GM19238 (cell line): Measurements from ENCODE around the gene TPST2.
A peak's percentile ranks its signal among the peaks of the same experiment; 100 is the strongest.

Source experiments
- DNase-seq: peaks from one replicate; pipeline ENCODE4 v3.0.0; 2011; ENCODE audit warnings: low spot score; ENCODE audit not compliant: insufficient read length

TPST2 gene

GRCh38 chr22:26496456-26496855, 93.5 kb downstream of the TPST2 start:
- no peak for DNase-seq

- DNase-seq = no peak
These were observed 95.4 kb downstream of the TPST2 start for GRCh38 chr22:26494506-26494905.

DNA sequence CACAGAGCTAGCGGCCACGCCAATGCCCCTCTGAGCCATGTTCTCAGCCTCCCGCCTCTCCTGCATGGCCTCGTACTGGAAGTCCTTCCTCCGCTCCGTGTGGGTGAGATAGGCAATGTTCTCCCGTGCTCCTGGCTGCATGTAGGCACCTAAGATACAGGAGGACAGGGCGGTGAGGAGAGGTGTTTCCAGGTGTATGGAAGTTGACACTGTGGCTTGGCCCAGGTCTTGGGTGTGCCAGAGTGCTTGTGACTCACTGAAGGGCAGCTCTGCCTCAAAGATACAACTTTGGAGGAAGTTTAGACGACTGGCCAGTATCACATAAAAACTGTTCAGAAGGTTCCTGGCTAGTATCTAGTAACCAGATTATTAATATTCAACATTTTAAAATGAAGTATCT, 97.7 kb downstream of the TPST2 start:
- no peak for DNase-seq

DNA sequence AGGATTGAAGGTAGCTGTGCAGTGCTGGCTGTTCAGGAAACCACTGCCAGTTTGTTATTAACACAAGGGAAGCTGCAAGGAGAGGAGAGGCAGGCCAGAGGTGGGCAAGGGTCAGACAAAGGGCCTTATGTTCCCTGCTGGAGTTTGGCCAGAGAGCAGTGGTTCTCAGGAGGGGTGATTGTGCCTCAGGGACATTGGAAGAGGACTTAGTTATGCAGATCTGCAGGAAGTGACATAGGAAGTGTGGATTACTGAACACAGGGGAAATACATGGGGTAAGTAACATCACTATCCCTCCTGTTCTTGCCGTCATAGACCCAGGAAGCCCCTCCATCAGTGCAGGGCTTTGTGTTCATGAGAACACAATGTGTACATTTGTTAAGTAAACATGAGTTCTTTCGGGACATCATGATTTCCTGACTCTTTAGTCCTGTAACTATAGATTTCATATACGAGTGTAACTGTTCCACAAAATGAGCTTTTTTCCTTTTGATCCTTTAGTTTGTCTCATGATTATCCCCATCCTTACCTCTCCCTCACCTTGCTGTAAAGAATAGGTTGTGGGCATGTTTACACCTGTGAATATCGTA, 100.4 kb downstream of the TPST2 start:
- DNase-seq = no peak

- no peak for DNase-seq
These were observed 101.9 kb downstream of the TPST2 start for GRCh38 chr22:26487996-26488395.

DNA sequence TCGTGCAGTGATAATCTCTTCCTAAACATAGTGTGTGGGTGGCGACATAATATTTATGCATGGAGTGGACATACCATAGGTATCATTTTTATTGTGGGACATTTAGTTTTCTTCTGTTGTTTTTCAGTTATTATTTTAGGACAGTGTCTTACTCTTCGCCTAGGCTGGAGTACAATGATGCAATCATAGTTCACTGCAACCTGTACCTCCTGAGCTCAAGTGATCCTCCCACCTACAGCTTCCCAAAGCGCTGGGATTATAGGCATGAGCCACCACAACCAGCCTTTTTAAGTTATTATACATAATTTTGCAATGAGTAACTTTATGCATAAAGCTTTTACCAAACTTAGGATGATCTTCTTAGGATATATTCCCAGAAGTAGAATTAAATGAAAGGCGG, 103.5 kb downstream of the TPST2 start:
- DNase-seq = no peak

- DNase-seq = no peak
These were observed 104.0 kb downstream of the TPST2 start for GRCh38 chr22:26485806-26486390.

- DNase-seq = no peak
These were observed 104.9 kb downstream of the TPST2 start for GRCh38 chr22:26485013-26485412.

- DNase-seq = no peak
These were observed 105.6 kb downstream of the TPST2 start for GRCh38 chr22:26484360-26484706.

DNA sequence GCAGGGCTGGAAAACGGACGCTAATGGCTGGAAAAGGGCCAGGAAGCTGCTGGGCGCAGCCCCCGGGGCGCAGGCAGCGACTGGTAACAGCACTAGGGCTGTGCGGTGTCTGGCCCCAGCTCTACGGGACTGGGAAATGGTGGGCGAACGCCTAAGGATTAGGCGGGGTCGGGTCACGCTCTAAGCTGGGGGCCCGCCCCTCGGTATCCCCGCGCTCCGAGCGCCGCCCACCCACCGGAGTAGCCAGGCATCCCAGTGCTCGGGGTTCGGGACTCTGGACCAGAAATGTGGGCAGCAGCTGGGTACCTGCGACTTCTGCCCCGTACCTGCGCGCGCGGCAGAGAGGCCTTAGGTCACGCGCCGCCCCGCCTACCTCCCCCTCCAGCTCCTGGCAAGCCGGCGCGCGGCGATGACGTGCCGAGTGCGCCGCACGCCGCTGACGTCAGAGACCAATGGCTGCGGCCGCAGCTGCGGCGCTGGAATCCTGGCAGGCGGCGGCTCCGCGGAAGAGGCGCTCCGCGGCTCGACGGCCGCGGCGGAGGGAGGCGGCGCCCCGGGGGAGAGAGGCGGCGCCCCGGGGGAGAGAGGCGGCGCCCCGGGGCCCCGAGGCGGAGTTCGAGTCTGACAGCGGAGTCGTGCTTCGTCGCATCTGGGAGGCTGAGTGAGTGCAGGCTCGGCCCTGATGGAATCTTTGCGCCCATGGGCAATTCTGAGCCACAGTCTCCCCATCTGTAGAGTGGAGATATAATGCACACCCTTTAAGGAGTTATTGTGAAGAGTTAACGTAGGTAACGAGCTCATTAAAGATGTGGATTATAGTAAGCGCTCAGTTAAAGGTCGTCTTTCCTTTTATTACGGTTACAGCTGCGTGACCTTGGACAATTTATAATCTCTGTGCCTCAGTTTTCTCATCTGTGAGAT, 106.2 kb downstream of the TPST2 start, which contains the start of the genes HPS4 and SRRD:
TSS of gene HPS4 (minus strand) at position 345 of the 921 bp plus-strand sequence. CDS start 2,021 bp downstream, outside the sequence.
TSS of gene SRRD (plus strand) at position 439 of the 921 bp plus-strand sequence. CDS start at position 453, 14 bp downstream.
- peak; percentile 79 for DNase-seq

GRCh38 chr22:26483043-26483438, 106.9 kb downstream of the TPST2 start:
- DNase-seq = no peak

DNA sequence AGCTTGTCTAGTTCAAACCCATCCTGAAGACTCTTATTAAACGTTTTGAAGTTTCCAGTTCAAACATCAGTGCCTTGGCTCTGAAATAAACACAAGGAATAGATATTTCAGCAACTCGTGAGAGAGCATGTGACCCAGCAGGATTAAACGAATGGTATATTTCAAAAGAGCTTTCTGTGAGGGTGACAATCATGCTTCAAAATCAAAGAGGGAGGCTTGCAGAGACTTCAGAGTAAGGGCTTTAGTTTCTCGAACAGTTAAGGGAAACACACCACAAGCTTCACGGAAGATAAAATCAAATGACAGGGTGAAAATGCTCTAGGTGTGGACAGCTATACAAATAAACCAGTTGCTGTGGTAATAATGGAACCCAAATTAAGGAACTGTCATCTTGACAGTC, 107.8 kb downstream of the TPST2 start:
- no peak for DNase-seq

DNA sequence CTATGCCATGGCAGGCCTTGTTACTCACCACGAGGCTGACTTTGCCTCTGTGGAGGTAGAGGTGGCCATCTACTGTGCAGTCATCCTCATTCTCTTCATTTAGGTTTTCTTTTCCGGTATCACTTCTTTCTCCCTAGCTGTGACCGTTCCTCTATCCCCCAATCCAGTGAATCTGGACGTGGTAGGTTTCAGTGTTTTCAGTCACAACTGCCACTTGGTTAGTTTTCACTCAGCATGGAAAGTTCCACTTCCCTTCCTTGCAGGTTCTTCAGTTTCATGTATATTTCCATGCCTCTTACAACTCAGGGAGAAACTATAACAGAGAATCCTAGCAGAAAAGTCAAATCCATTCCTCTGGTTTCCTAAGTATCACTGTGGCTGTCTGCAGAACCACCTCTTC, 108.2 kb downstream of the TPST2 start:
- no peak for DNase-seq

DNA sequence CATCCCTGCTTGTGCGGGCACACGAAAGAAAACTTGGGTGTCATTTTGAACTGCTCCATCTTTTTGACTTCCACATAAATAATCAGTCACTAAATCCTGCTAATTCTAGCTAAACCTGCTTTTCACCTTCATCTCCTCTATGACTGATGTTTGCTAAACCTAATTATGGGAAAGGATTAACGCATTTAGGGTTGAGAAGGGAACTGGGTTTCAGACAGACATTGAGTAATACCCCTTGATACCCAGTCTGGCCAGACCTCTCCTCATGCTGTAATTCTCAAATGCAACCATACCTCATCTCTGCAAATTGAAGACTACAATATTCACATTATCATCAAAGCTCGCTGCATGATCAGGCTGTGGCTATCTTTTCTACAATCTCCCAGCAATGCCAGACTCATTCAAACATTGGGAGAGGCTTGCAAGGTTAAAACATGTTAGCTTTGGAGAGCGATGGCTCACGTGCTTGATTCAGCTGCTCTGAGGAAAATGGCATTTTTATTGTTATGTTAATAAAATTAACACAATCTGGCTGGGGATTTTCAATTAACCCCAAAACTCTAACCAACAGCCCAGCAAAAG, 108.7 kb downstream of the TPST2 start:
- no peak for DNase-seq

DNA sequence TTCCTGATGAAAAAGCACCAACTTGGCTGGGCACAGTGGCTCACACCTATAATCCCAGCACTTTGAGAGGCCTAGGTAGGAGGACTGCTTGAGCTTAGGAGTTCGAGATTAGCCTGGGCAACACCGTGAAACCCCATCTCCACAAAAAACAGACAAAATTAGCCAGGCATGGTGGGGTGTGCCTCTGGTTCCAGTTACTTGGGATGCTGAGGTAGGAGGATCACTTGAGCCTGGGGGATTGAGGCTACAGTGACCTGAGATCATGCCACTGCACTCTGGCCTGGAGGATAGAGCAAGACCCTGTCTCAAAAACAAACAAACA, 109.4 kb downstream of the TPST2 start:
- no peak for DNase-seq

DNA sequence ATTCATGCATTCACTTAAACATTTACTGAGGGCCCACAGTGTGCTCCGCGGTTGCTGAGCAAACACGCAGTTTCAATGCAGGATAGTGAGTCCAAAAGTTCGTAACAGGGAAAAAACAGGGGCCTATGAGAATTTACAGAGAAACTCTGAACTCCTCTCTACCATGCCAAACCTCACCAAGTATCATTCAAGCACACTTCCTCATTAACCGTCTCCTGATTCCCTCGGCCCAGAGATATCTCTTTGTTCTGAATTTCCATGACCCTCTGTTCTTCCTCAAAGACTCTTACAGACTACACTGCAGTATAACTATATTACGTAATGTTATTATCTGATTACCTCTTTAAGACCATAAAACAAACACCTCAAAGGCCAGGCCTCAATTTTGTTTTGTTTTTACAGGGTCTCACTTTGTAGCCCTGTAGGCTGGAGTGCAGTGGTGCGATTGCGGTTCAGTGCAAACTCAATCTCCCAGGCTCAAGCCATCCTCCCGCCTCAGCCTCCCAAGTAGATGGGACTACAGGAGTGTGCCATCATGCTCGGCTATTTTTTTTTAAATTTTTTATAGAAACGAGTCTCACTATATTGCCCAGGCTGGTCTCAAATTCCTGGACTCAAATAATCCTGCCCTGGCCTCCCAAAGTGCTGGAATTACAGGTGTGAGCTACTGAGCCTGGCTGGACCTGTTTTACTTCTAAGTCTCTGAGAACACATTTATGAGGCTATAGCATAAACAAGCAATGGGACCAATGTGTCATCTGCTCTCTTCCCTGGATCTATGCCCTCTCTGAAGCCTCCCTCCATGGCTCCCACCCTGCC, 109.9 kb downstream of the TPST2 start:
- DNase-seq = no peak

DNA sequence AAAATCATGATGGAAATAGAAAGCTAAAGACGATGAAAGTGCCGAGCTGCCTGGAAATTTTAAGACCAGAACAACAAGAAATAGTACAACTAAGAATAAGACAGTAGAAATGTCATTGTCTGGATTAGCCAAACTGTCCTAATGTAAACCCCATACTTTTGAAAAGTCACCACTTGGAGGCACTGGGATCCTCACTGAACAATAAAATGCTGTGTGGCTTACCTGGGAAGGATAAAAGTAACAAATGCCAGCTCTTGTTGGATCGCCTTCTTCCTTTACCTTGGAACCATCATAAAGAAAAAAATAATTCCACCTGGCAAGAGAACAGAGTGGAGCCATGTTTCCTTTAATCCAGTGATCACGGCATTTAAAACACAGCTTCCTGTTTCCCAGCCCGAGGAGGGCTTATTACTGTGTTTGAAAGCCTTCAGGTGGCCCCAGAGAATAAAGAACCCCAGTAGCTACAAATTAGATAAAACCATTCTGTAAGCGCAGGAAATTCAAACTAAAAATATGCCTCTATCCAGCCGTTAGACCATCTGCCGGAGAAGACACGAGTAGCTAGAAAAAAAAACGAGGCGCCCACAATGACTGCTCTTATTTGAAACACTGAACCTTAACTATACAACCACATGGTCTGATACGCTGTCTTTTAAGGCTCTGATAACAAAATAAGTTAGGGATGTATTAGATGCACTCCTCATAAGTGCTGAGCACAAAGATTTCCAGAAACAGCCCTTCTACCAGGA, 110.7 kb downstream of the TPST2 start:
- no peak for DNase-seq

- DNase-seq = no peak
These were observed 112.6 kb downstream of the TPST2 start for GRCh38 chr22:26477341-26477731.

GRCh38 chr22:26476705-26477340, 113.1 kb downstream of the TPST2 start:
- no peak for DNase-seq

DNA sequence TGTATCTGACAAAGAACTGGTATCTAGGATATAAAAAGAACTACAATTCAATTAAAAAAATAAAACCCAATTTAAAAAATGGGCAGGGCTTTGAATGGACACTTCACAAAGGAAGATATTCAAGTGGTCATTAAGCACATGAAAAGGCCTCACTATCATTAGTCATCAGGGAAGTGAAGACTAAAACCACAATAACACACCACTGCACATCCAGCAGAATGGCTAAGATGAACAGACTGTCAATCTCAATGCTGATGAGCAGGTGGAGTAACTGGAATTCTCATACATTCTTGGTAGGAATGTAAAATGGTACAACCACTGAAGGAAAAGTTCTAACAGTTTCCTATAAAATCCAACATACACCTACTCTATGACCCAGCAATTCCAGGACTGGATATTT, 115.2 kb downstream of the TPST2 start:
- no peak for DNase-seq
